ENCODE results near the gene VSNL1.

VSNL1 gene

DNA sequence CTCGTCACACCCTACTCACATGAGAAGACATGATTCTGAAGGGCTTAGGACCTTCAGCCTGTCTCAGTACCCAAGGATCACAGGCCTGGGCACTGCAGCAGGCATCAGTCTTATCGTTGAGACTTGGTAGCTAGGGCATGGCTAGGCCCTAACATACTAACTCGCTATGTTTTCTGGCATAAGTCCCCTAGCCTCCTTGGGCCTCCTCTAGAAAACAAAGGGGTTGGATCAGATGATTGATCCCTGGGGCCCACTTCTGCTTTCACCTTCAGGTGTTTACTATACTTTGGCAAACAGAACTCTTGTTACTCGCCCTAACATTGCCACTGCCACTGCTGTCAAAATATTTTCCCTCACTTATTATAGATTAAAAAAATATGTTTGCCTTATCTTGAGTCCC, 44.2 kb downstream of the VSNL1 start:
- DNase-seq = no peak

DNA sequence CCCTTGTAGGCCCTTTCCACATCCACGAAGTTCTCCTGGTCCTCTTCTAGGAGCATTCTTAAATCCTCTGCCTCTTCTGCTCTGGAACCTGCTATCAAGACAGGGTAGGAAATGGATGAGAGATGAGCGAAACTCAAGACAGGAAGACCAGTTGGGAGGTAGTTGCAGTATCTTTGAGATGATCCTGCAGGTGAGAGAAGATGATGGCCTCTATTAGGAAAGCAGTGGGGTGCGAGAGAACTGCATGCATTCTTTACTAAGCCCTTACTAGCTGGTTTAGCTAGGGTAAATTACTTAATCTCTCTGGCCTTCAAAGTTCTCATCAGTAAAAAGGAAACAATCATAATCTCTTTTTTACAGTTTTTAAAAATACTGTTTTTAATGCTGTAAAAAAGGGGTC, 47.0 kb downstream of the VSNL1 start:
- DNase-seq = no peak

- DNase-seq = no peak
Observed at GRCh38 chr2:17588031-17588430, 47.5 kb downstream of the VSNL1 start.

DNA sequence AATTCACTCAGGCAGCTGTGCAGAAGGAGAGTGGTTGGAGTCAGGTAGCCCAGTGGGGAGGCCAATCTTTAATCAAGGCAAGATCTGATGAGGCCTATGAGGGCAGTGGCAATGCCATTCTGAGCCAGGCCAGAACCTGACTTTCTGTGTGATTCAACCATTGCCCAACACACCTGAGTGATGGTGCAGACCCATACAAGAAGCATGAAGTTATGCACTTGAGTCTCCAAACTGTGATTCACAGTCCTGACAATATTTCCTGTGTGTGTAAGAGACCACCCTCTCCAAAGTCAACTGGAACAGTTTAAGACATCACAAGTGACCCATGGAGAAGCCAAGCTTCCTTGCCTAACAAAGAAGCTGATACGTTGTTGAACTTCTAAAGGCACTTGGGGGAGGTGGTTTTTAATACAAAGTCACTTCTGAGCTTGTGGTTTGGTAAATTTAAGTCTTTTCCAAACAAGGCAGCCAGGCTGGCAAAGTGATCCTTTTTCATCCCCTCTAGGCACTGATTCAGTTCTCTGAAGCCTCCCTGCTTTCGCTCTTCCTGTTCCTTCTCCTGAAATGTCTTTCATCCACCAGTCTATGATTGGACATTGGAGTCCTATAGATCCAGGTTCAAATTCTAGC, 49.0 kb downstream of the VSNL1 start:
- DNase-seq = no peak

DNA sequence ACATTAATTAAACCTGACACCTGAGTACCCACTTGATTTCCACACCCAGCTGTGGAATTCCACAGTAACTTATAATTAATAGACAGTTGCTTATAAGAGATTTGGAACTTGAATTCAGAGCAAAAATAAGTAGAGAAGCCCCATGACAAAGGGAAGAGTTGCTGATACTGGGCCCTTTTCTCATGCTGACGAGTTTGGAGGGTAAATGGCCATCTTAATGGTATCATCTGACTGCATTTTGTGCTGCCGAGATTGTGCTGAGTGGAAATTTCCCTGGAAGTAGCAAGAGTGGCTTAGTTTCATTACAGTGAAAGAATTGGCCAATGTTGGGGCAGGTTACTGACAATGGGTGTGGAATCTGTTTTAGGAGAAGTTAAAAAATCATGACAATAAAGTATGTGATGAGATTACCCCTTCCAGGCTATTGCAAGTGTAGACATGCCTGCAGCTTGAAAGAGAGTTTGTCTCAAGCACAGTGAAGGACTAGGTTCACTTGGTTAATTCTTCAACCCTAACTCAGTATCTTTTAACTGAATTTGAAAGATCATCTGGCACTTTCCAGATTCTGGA, 49.9 kb downstream of the VSNL1 start:
- no peak for DNase-seq

DNA sequence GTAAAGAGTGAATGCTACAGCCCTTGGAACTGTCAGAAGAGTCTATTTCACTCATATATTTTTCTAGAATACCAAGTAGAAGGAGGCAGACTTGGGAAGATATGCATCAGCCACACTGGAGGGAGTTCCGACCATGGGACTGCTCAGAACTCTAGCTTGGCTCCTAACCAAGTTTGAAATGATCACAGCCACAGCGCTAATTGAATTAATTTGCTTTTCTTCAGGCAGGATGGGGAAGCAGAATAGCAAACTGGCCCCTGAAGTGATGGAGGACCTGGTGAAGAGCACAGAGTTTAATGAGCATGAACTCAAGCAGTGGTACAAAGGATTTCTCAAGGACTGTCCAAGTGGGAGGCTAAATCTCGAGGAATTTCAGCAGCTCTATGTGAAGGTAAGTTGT, 51.4 kb downstream of the VSNL1 start:
- DNase-seq = peak; percentile 65

- no peak for DNase-seq
Observed at GRCh38 chr2:17592731-17593409, 52.4 kb downstream of the VSNL1 start.

DNA sequence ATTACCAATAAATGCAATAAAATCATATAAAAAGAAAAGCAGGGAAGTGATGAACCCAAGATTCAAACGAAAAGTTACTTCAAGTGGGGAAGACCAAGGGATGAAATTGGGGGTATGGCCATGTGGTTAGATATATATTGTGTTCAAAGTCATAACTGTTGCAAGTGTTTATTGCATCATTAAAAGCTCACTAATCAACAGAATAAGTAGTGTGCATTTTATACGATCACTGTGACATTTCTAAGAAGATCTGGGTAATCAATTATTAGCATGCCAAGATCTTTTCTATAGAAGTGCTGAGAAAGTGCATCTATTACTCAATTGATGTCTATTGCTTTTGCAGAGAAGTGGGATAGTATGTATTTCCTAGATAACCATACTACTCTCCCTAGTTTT, 52.9 kb downstream of the VSNL1 start:
- no peak for DNase-seq

DNA sequence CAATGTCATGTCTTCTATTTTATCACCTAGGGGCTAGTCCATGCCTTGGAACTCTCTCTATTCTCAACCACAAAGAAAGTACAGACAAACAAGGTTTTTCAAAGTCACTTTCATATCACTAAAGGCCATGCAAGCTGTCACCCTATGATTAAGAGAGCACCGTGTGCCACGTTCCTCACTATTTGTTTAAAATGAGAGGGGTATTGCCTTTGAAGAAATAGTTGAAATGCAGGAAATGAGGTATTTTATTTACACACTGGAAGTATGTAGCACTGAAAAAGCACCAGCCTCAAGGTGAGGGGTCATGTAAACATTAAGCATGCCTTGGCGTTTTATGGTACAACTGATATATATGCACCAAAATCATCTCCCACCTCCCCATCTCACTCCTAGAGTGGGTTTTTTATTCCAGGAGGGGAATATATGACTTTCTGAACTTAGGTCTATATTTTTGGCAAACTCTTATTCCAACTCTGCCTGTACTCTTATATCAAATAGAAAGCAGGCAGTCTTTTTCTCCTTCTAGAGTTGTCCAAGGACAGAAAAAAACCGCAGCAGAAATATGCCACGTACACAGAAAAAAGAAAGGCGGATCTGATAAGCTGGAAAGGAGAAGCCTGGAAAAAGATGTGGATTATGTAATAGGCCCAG, 53.5 kb downstream of the VSNL1 start:
- no peak for DNase-seq

GRCh38 chr2:17594533-17595401, 54.3 kb downstream of the VSNL1 start:
- DNase-seq = no peak

DNA sequence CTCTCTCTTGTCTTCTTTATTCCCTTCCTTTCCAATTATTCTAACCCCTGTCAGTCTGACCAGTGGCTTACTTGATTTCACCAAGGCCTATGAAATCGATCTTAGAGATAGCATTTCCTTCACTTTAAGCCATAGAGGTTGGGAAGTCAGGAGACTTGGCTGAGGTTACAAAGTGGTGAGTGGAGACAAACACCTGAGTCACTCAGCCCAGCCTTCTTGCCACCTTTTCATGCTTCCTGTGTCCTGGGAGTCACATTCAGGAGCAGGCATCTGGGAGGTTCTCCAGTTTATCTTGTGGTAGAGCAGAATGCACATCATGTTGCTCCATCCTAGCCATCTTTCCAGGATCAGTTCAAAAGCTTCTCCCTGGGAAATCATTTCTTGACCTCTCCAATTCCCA, 59.1 kb downstream of the VSNL1 start:
- no peak for DNase-seq

DNA sequence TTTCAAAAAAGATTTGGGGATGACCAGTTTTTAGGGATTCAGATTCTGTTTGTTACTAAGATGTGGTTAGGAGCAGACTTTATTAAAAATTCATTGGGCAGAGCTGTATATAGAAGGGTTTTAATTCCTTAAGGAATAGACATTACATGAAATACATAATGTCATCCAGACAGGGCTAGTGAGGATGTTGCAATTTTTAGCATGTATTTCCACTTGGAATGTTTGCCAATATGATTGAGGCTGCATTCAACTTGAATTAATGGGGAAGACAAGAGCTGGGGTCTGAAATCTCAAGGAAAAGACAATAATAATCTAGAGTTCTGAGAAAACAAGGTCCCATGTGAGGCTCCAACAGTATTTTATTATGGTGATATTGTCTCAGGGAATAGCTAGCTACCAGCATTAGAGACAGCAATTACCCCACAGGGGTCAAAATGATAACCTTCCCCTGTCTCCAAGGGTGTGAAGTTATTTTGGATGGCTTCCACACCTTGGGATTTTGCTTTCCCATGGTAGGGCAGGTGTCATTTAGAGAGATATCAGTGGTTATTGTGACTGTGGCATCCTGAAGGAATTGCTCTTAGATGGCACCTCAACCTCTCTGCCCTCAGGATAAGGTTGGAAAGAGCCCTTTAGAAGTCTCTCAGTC, 60.2 kb downstream of the VSNL1 start:
- DNase-seq = no peak

GRCh38 chr2:17604050-17604449, 63.6 kb downstream of the VSNL1 start:
- DNase-seq = no peak

DNA sequence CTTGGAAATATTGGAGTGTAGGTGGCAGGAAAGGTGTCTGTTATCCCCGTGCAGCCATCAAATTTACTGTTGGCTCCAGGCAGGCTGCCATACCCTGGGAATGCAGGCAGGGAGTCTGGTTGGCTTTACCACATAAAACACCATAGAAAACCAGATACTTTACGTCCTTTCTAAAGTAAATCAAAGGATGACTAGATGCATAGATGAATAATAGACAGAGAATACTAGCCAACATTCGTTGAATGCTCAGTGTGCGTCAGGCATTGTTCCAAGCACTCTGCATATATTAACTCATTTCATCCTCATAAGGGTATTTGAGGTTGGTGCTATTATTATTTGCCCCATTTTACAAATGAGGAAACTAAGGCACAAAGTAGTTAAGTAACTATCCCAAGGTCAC, 65.2 kb downstream of the VSNL1 start:
- DNase-seq = no peak

GRCh38 chr2:17606851-17607250, 66.4 kb downstream of the VSNL1 start:
- DNase-seq = no peak

GRCh38 chr2:17607379-17607778, 66.9 kb downstream of the VSNL1 start:
- DNase-seq = no peak

DNA sequence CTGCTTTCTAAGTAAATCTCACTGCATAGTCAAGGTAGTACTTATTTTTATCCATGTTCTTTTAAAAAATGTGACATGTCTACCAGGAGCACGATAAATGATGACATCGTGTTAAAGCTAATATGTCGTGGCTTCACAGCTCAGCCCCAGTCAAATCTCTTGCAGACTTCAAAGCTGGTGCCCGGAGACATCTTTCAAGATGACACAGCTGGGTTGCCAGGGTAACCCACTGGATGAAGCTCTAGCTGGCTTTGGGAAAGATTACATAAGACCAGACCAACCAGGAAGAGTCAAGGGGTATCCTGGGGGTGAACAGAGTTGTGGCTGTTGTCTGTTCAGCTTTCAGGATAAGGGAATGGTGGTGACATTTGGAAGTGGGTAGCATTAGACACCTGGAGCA, 67.8 kb downstream of the VSNL1 start:
- no peak for DNase-seq

- no peak for DNase-seq
Observed at GRCh38 chr2:17610521-17610920, 70.0 kb downstream of the VSNL1 start.

GRCh38 chr2:17611036-17611435, 70.5 kb downstream of the VSNL1 start:
- DNase-seq = no peak

GRCh38 chr2:17614174-17614930, 73.9 kb downstream of the VSNL1 start:
- DNase-seq = no peak

DNA sequence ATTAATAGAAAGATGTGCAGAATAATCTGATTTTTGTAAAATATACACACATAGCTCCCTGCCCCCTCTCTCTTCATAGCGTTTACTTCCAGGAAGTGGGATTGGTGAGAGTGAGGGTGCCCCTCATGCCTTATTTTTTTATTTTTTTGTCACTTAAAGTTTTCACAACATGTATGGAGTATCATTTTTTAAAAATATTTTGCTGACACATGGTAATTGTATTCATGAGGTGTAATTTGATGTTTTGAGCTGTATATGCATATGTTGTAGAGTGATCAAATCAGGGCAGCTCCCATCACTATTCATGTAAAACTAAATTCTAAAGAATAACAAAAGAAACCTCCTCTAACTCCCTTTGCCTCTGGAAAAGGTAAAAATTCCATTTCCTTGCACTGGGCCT, 74.7 kb downstream of the VSNL1 start:
- no peak for DNase-seq
